Esophagus muscularis mucosa (tissue), 4 donors: Measurements from ENCODE around the gene C11orf68. TPM values are rescaled to one million over a fixed set of nuclear protein-coding genes. Genes with fewer than 3 reads are reported as not detected.

ENCODE experiments used
- DNase-seq: peaks from one replicate; pipeline ENCODE4 v3.0.0-alpha.2; 2017; ENCODE audit errors: extremely low spot score
- H3K27ac ChIP-seq, 4 donors: fragments of 200-600 bp; sonication (generic); replicated peaks in 1 of 4; 1 replicate in 3 of 4; 2 replicates in 1 of 4; pipeline ENCODE4 v1.5.1; 2016 to 2019; ENCODE audit warnings: mild to moderate bottlenecking in 1 of 4
- H3K27me3 ChIP-seq, 4 donors: fragments of 200-600 bp; sonication (generic); one replicate each; pipeline versions ENCODE4 v1.5.1 to v1.6.0; 2016 to 2019
- H3K36me3 ChIP-seq, 4 donors: fragments of 200-600 bp; sonication (generic); one replicate each; pipeline ENCODE4 v1.5.1; 2016 to 2019
- H3K4me1 ChIP-seq, 4 donors: fragments of 200-600 bp; sonication (generic); one replicate each; pipeline ENCODE4 v1.5.1; 2016 to 2019
- H3K4me3 ChIP-seq, 4 donors: fragments of 200-600 bp; sonication (generic); 1 replicate in 2 of 4; 2 replicates in 2 of 4; pipeline ENCODE4 v1.5.1; 2016 to 2019; ENCODE audit warnings: mild to moderate bottlenecking in 4 of 4, moderate library complexity in 1 of 4
- H3K9me3 ChIP-seq, 4 donors: fragments of 200-600 bp; sonication (generic); 1 replicate in 3 of 4; 2 replicates in 1 of 4; pipeline ENCODE4 v1.5.1; 2016 to 2019
- EP300 ChIP-seq: sonication (generic); formaldehyde crosslinking; IDR thresholded peaks from one replicate; pipeline ENCODE4 v1.6.1; 2017; ENCODE audit warnings: antibody characterized with exemption
- POLR2A ChIP-seq: fragments of 450-650 bp; IDR thresholded peaks from one replicate; pipeline ENCODE4 v1.6.1; 2017; ENCODE audit warnings: antibody characterized with exemption, moderate library complexity, mild to moderate bottlenecking, low read depth
- POLR2AphosphoS5 ChIP-seq, 2 donors: sonication (generic); formaldehyde crosslinking; IDR thresholded peaks; one replicate each; pipeline ENCODE4 v1.6.1; 2017; ENCODE audit warnings: antibody characterized with exemption in 2 of 2
- WGBS: methylation state at CpG from one replicate; pipeline ENCODE4 v1.1.5; 2018; 5-methylcytosine and 5-hydroxymethylcytosine counted together
- intact Hi-C: fragments of 100-400 bp; cut with DNase I; formaldehyde crosslinking; loops from one replicate; pipeline ENCODE4 v1.15.1; 2023
- total RNA-seq, 4 donors: library from RNA; depleted of rRNA; stranded (reverse); fragments of >200 nt; gene quantifications; one replicate each; pipeline versions ENCODE4 v1.1.0 to v1.2.1, GENCODE V29; 2016
- TF ChIP-seq, protein P1 (sequence below), 3 experiments: fragments of 200-600 bp in 2 of 3; fragments of 450-650 bp in 1 of 3; sonication (generic) in 2 of 3; IDR thresholded peaks; one replicate each; pipeline ENCODE4 v1.5.1; 2017 to 2019; ENCODE audit warnings: antibody characterized with exemption in 3 of 3, mild to moderate bottlenecking in 2 of 3, moderate library complexity in 1 of 3

Gene C11orf68
- total RNA-seq, 4 donors from 2014 or later, result 18.2 to 56.0 (median 28.0) TPM

DNA sequence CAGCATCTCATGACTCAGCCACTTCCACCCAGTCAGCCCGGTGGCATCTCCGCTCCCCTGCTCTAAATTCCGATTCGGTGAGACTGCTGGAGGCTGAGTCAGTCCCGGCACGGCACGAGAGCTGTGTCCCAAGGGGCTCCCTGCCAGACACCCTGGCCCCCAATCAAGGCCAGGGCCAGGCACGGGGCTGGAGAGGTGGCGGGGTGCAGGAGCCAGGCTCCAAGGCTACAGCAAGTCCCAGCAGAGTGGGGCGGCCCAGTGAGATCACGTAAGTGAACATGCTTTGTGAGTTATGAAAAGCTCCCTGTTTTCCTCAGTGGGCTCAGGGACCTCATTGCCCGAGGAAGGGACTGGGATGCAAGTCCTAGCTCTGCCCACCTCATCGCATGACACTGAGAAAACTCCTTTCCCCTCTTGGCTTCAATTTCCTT, 3.0 kb downstream of the C11orf68 start:
- H3K9me3 ChIP-seq, result no peaks in the 10 kb centered on the region
- H3K4me1 ChIP-seq, result peaks cover 57 to 76% (median 69%) of the 10 kb centered on the region in 4 donors
- H3K36me3 ChIP-seq, result peaks cover 0 to 10% (median 2%) of the 10 kb centered on the region in 4 donors
- intact Hi-C loops, result no loop called here
- peak overlapping the region; percentile 16 to 27 (median 19) for H3K4me3 ChIP-seq
- no peak for DNase-seq
- H3K27me3 ChIP-seq, result no peaks in the 10 kb centered on the region
- H3K27ac ChIP-seq, result peak overlapping the region; percentile 91 to 99 (median 94)
- WGBS, result 26% methylated on average over 6 of the region's 13 CpGs
- TF ChIP-seq POLR2AphosphoS5 (IDR thresholded peaks at IDR 0.05) (peak; percentile 88 to 91), POLR2A (no peak)

DNA sequence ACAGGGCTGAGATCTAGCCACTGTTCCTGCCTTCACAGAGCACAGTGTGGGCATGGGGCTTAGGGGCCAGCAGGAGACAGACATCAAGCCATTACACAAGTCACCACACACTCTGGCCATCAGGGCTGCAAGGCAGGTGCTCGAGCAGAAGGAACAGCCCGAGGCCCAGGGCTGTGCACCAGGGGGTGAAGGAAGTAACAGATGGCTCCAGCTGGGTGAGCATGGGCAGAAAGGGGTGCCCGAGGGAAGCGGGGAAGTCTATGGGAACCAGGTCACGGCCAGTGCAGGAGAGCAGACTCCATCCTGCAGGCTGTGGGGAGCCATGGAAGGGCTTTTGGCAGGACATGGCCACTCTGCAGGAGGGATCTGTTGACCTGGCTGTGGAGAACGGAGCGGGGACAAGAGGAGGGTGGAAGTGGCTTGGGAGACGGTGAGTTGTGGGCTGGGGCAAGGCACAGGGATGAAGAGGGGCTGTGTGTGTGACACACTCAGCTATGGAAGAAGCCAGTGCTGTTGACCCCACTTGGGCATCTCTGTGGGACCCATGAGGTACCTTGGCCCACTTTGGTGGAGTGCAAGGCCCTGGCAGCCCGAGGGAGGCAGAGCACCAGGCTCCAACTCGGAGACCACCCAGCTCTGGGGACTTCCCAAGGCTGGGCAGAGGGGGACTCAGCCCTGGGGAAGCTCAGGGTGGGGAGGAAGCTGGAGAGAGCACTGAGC, 3.6 kb downstream of the C11orf68 start:
- Histone ChIP-seq H3K27me3 (no peaks in the 10 kb centered on the region), H3K36me3 (peaks cover 0 to 9% (median 0%) of the 10 kb centered on the region in 4 donors), H3K9me3 (no peaks in the 10 kb centered on the region), H3K4me3 (peak overlapping the region; percentile 16 to 27 (median 19)), H3K27ac (peak overlapping the region; percentile 91 to 99 (median 94)), H3K4me1 (peaks cover 51 to 70% (median 64%) of the 10 kb centered on the region in 4 donors)
- intact Hi-C loops, result no loop called here
- 80% methylated on average over 8 of the region's 10 CpGs for WGBS
- TF ChIP-seq, protein P1, sequence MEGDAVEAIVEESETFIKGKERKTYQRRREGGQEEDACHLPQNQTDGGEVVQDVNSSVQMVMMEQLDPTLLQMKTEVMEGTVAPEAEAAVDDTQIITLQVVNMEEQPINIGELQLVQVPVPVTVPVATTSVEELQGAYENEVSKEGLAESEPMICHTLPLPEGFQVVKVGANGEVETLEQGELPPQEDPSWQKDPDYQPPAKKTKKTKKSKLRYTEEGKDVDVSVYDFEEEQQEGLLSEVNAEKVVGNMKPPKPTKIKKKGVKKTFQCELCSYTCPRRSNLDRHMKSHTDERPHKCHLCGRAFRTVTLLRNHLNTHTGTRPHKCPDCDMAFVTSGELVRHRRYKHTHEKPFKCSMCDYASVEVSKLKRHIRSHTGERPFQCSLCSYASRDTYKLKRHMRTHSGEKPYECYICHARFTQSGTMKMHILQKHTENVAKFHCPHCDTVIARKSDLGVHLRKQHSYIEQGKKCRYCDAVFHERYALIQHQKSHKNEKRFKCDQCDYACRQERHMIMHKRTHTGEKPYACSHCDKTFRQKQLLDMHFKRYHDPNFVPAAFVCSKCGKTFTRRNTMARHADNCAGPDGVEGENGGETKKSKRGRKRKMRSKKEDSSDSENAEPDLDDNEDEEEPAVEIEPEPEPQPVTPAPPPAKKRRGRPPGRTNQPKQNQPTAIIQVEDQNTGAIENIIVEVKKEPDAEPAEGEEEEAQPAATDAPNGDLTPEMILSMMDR (IDR thresholded peaks at IDR 0.05), result no peak
- TF ChIP-seq POLR2AphosphoS5 (IDR thresholded peaks at IDR 0.05), result no peak
- no peak for TF ChIP-seq POLR2A
- TF ChIP-seq EP300, result no peak
- DNase-seq, result no peak

DNA sequence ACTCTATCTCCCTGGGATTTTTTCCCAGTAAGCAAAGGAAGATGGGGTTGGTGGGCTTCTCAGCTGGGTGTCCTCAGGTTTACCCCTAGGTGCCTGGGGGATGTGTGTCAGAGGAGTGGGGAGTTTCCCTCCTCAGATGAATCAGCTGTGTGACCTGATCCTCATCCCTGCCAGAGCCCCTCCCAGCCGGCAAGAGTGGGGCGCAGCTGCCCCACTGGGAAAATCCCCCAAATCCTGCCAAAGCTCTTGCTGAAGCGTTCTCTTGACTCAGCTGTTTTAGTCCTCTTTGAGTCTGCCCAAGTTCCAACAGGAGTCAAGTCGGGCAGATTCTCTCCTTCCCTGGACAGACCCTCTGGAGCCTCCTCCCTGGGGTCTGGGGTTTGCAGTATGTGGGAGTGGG, 6.0 kb downstream of the C11orf68 start:
- DNase-seq, result no peak
- H3K4me1 ChIP-seq, result peaks cover 45 to 57% (median 52%) of the 10 kb centered on the region in 4 donors

DNA sequence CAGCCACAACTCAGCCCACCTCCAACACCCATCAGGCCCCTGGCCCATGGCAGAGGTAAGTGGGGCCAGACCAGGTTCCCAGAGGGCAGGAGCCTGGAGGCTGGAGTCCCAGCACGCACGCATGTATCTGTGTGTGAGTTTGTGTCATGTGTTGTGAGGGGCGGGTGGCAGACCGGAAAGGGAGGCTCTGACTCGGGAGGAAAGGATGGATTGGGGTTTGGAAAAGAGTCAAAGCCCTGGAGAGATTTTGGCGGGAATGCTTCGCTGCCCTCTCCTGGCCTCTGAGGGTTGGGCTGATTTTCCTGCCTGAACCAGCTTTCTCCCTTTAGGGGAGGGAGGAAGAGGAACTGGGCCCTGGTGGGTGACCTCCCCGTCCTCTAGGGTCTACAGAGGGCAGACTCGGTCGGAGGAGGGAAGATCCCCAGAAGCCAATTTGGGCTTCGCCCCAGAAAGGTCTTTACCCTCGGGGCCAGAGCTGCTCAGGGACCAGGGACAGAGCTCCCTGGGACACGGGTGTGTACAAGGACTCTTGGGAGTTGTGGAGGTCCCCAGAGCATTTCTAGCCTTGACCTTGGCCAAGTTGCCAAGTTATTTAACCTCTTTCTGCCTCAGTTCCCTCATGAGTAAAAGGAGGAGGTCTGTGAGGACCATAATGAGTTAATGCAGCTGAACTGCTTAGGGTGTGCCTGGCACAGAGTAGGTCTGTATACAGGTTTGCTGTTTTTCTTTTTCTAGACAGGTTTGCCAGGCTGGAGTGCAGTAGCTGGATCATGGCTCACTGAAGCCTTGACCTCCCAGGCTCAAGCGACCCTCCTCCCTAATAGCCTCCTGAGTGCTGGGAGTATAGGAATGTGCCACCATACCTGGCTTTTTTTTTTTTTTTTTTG, 6.9 kb downstream of the C11orf68 start:
- Histone ChIP-seq H3K4me3 (no peak overlapping the region), H3K4me1 (peaks cover 36 to 48% (median 43%) of the 10 kb centered on the region in 4 donors), H3K27ac (no peak overlapping the region), H3K27me3 (no peaks in the 10 kb centered on the region), H3K36me3 (peaks cover 0 to 2% (median 0%) of the 10 kb centered on the region in 4 donors), H3K9me3 (no peaks in the 10 kb centered on the region)
- TF ChIP-seq EP300 (no peak), POLR2AphosphoS5 (IDR thresholded peaks at IDR 0.05) (peak; percentile 51 to 63), POLR2A (no peak)
- TF ChIP-seq, protein P1 (IDR thresholded peaks at IDR 0.05), result peak in 2 of 3 experiments; percentile 40
- no peak for DNase-seq
- intact Hi-C loops, result no loop called here
- 23% methylated on average over 13 of the region's 14 CpGs for WGBS

More for the DNA sequence above, 6.0 kb downstream of the C11orf68 start:
- Histone ChIP-seq H3K27ac (peak overlapping the region in 1 of 4 donors; percentile 13), H3K36me3 (peaks cover 0 to 9% (median 0%) of the 10 kb centered on the region in 4 donors), H3K9me3 (no peaks in the 10 kb centered on the region), H3K4me3 (no peak overlapping the region), H3K27me3 (no peaks in the 10 kb centered on the region)
- TF ChIP-seq EP300, result no peak
- TF ChIP-seq, protein P1 (IDR thresholded peaks at IDR 0.05), result no peak
- no peak for TF ChIP-seq POLR2A
- intact Hi-C loops, result no loop called here
- 27% methylated on average over 3 of the region's 4 CpGs for WGBS

DNA sequence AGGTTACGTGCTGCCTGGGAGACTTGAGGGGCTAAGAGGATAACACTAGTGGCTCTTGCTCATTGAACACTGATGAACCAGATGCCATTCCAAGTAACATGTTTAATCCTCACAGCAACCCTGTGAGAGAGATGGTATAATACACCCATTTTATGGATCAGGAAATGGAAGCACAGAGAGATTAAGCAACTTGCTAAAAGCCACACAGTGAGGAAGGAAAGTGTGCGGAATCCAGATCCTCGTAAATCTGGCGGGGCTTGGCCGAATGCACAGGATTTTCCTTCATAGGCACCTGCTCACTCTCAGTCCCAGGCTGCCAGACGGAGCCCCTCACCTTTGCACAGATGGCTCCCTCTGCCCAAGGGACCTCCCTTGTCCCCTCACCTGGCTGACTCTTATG, 11.0 kb downstream of the C11orf68 start:
- no peak overlapping the region for H3K4me3 ChIP-seq
- no peaks in the 10 kb centered on the region for H3K9me3 ChIP-seq
- intact Hi-C loops, result no loop called here
- WGBS, result 93% methylated on average over 6 of the region's 6 CpGs
- no peak for TF ChIP-seq POLR2AphosphoS5 (IDR thresholded peaks at IDR 0.05)
- TF ChIP-seq EP300, result no peak
- TF ChIP-seq POLR2A, result no peak
- TF ChIP-seq, protein P1 (IDR thresholded peaks at IDR 0.05), result no peak
- peaks cover 11 to 18% (median 14%) of the 10 kb centered on the region in 4 donors for H3K4me1 ChIP-seq
- H3K27ac ChIP-seq, result no peak overlapping the region
- H3K27me3 ChIP-seq, result no peaks in the 10 kb centered on the region
- no peak for DNase-seq
- no peaks in the 10 kb centered on the region for H3K36me3 ChIP-seq
